Embryonic facial prominence (tissue), 1 donor: ENCODE measurements around the gene ZNF626.
"Not testable (repeated sequence)": the region's sequence is repeated elsewhere in the genome, so short reads cannot be mapped to it uniquely, and the experiment has no call there.

Experiments
- DNase-seq: peaks from one replicate; pipeline ENCODE4 v3.0.0-alpha.2; 2016; ENCODE audit errors: extremely low spot score

Gene ZNF626

GRCh38 chr19:20661150-20661819 is at the start of gene ZNF626:
Gene ZNF626, minus strand, starts transcription at chr19:20661571. Its CDS starts 125 bp downstream, at chr19:20661446.
- DNase-seq: peak; percentile 97

- no peak for DNase-seq
Observed at GRCh38 chr19:20669263-20669662, 7.9 kb upstream of the ZNF626 start.

GRCh38 chr19:20667281-20667680 is 5.9 kb upstream of the ZNF626 start:
- no peak for DNase-seq

- DNase-seq: no peak
Observed at GRCh38 chr19:20664901-20665781, 3.8 kb upstream of the ZNF626 start.

GRCh38 chr19:20664475-20664874 is 3.1 kb upstream of the ZNF626 start:
- DNase-seq: not testable (repeated sequence)

- no peak for DNase-seq
Observed at GRCh38 chr19:20662421-20663105, 1.2 kb upstream of the ZNF626 start.

GRCh38 chr19:20660473-20661140 is 764 bp downstream of the ZNF626 start:
- DNase-seq: no peak

- DNase-seq: no peak
Observed at GRCh38 chr19:20640545-20640944, 20.8 kb downstream of the ZNF626 start.

- DNase-seq: no peak
Observed at GRCh38 chr19:20640023-20640422, 21.3 kb downstream of the ZNF626 start.

GRCh38 chr19:20624560-20624959 is 36.8 kb downstream of the ZNF626 start:
- DNase-seq: not testable (repeated sequence)

GRCh38 chr19:20616071-20616470 is 45.3 kb downstream of the ZNF626 start:
- DNase-seq: no peak

- DNase-seq: not testable (repeated sequence)
Observed at GRCh38 chr19:20614971-20615370, 46.4 kb downstream of the ZNF626 start.

GRCh38 chr19:20612711-20613316 is 48.6 kb downstream of the ZNF626 start:
- no peak for DNase-seq

GRCh38 chr19:20611866-20612265 is 49.5 kb downstream of the ZNF626 start:
- no peak for DNase-seq

GRCh38 chr19:20607943-20608342 is 53.4 kb downstream of the ZNF626 start:
- DNase-seq: no peak
